OCI-LY3 (cell line): ENCODE results near the gene WSB1.

Experiments used
- H2AFZ ChIP-seq: fragments of 200-600, 300-600 bp; shearing (Covaris generic); 2 replicates; pipeline ENCODE4 v1.6.0; 2014; ENCODE audit warnings: antibody characterized with exemption, low read depth, low read length
- H3K27ac ChIP-seq: fragments of 200-600, 300-600 bp; sonication (generic); 2 replicates; pipeline ENCODE4 v1.5.1; 2014; ENCODE audit warnings: mild to moderate bottlenecking, low read length, moderate library complexity, mixed read lengths
- H3K27me3 ChIP-seq: fragments of 200-600, 300-600 bp; sonication (generic); 2 replicates; pipeline ENCODE4 v1.6.1; 2014; ENCODE audit warnings: low read depth, low read length, mixed read lengths
- H3K36me3 ChIP-seq: fragments of 200-600, 300-600 bp; sonication (generic); replicated peaks from 2 replicates; pipeline ENCODE3; 2014; ENCODE audit warnings: low read depth, low read length, mixed read lengths
- H3K4me1 ChIP-seq: fragments of 300-600, 200-600 bp; sonication (generic); 2 replicates; pipeline ENCODE4 v1.6.1; 2014; ENCODE audit warnings: low read length, mixed read lengths
- H3K4me2 ChIP-seq: fragments of 200-600, 300-600 bp; sonication (generic); 2 replicates; pipeline ENCODE4 v1.6.1; 2014; ENCODE audit warnings: low read length, mixed read lengths
- H3K4me3 ChIP-seq: fragments of 300-600, 200-600 bp; sonication (generic); 2 replicates; pipeline ENCODE4 v1.5.1; 2014; ENCODE audit warnings: antibody characterized with exemption, mild to moderate bottlenecking, low read length, moderate library complexity
- H3K79me2 ChIP-seq: fragments of 300-600, 200-600 bp; shearing (Covaris generic); 2 replicates; pipeline ENCODE4 v1.6.1; 2014; ENCODE audit warnings: mild to moderate bottlenecking, low read length, mixed read lengths
- H3K9ac ChIP-seq: fragments of 300-600, 200-600 bp; shearing (Covaris generic); 2 replicates; pipeline ENCODE4 v1.6.0; 2014; ENCODE audit warnings: mild to moderate bottlenecking, low read length, moderate library complexity
- H3K9me3 ChIP-seq: fragments of 200-600, 300-600 bp; shearing (Covaris generic); 2 replicates; pipeline ENCODE4 v1.6.1; 2014; ENCODE audit warnings: low read length, mixed read lengths; ENCODE audit not compliant: insufficient read depth
- H4K20me1 ChIP-seq: fragments of 200-600, 300-600 bp; sonication (generic); 2 replicates; pipeline ENCODE4 v1.6.1; 2016; ENCODE audit warnings: low read length, mixed read lengths; ENCODE audit not compliant: insufficient read depth
- CTCF ChIP-seq: fragments of 200-600, 300-600 bp; sonication (generic); IDR thresholded peaks from 2 replicates; pipeline ENCODE4 v1.5.1; 2014; ENCODE audit warnings: antibody characterized with exemption, low read length, low read depth
- EZH2phosphoT487 ChIP-seq: fragments of 200-600 bp; shearing (Covaris generic); IDR thresholded peaks from 2 replicates; pipeline ENCODE4 v1.6.1; 2018; ENCODE audit warnings: antibody characterized with exemption, mixed run types, low read depth

Gene WSB1

GRCh38 chr17:27285516-27285915, 8.4 kb upstream of the WSB1 start:
- no peaks in the 10 kb centered on the region for H3K36me3 ChIP-seq
- H4K20me1 ChIP-seq, result peaks cover 14% of the 10 kb centered on the region

GRCh38 chr17:27288183-27288582, 5.7 kb upstream of the WSB1 start:
- TF ChIP-seq EZH2phosphoT487 (no peak), CTCF (no peak)
- Histone ChIP-seq H3K27me3 (peaks cover 51% of the 10 kb centered on the region), H3K4me1 (peaks cover 6% of the 10 kb centered on the region)

More at GRCh38 chr17:27285516-27285915, 8.4 kb upstream of the WSB1 start:
- Histone ChIP-seq H3K27ac (no peak overlapping the region), H3K9ac (no peak overlapping the region), H2AFZ (no peak overlapping the region), H3K4me2 (no peak overlapping the region), H3K27me3 (peaks cover 68% of the 10 kb centered on the region), H3K9me3 (no peaks in the 10 kb centered on the region), H3K4me1 (peaks cover 26% of the 10 kb centered on the region), H3K79me2 (no peaks in the 10 kb centered on the region), H3K4me3 (no peak overlapping the region)
- TF ChIP-seq EZH2phosphoT487, result no peak
- no peak for TF ChIP-seq CTCF

GRCh38 chr17:27289856-27290255, 4.1 kb upstream of the WSB1 start:
- Histone ChIP-seq H3K4me3 (no peak overlapping the region), H4K20me1 (no peaks in the 10 kb centered on the region), H3K9ac (no peak overlapping the region), H3K27me3 (peaks cover 36% of the 10 kb centered on the region), H3K4me2 (no peak overlapping the region), H3K4me1 (peaks cover 7% of the 10 kb centered on the region), H3K79me2 (peaks cover 9% of the 10 kb centered on the region; the same call in 1 of the 2 replicates), H3K9me3 (no peaks in the 10 kb centered on the region), H3K36me3 (no peaks in the 10 kb centered on the region), H2AFZ (no peak overlapping the region), H3K27ac (no peak overlapping the region)
- TF ChIP-seq CTCF (no peak), EZH2phosphoT487 (no peak)

More at GRCh38 chr17:27288183-27288582, 5.7 kb upstream of the WSB1 start:
- no peaks in the 10 kb centered on the region for H3K36me3 ChIP-seq
- no peak overlapping the region for H2AFZ ChIP-seq
- no peak overlapping the region for H3K27ac ChIP-seq
- no peak overlapping the region for H3K9ac ChIP-seq
- no peak overlapping the region for H3K4me3 ChIP-seq
- H3K4me2 ChIP-seq, result no peak overlapping the region
- H4K20me1 ChIP-seq, result no peaks in the 10 kb centered on the region
- no peaks in the 10 kb centered on the region for H3K9me3 ChIP-seq
- H3K79me2 ChIP-seq, result no peaks in the 10 kb centered on the region

- Histone ChIP-seq H3K27ac (no peak overlapping the region), H3K9ac (no peak overlapping the region), H3K27me3 (peaks cover 25% of the 10 kb centered on the region), H3K4me3 (no peak overlapping the region), H4K20me1 (peaks cover 8% of the 10 kb centered on the region), H3K36me3 (no peaks in the 10 kb centered on the region), H3K4me2 (no peak overlapping the region), H2AFZ (no peak overlapping the region), H3K4me1 (peaks cover 10% of the 10 kb centered on the region), H3K9me3 (no peaks in the 10 kb centered on the region), H3K79me2 (peaks cover 18% of the 10 kb centered on the region)
- TF ChIP-seq EZH2phosphoT487 (no peak), CTCF (no peak)
These were observed 2.9 kb upstream of the WSB1 start for GRCh38 chr17:27290916-27291598.
